BLaER1 treated with 17β-estradiol and CSF1 and Interleukin-3, amounts not matched to agents 10 nM and 100 nM (cell line): ENCODE data around the gene ADAMTS17.

Source experiments
- H3K27ac ChIP-seq, 11 experiments: shearing (Covaris generic); formaldehyde crosslinking; 2 replicates each; pipeline ENCODE4 v1.8.1; 2022
- H3K27me3 ChIP-seq, 11 experiments: shearing (Covaris generic); formaldehyde crosslinking; 2 replicates each; pipeline ENCODE4 v1.8.1; 2022
- H3K36me3 ChIP-seq, 11 experiments: shearing (Covaris generic); formaldehyde crosslinking; 2 replicates each; pipeline ENCODE4 v1.8.1; 2022
- H3K4me1 ChIP-seq, 10 experiments: shearing (Covaris generic); formaldehyde crosslinking; 2 replicates each; pipeline ENCODE4 v1.8.1; 2022
- H3K4me2 ChIP-seq, 11 experiments: shearing (Covaris generic); formaldehyde crosslinking; 2 replicates each; pipeline ENCODE4 v1.8.1; 2022
- H3K4me3 ChIP-seq, 10 experiments: shearing (Covaris generic); formaldehyde crosslinking; 2 replicates each; pipeline ENCODE4 v1.8.1; 2022
- H3K9ac ChIP-seq, 11 experiments: shearing (Covaris generic); formaldehyde crosslinking; 2 replicates each; pipeline ENCODE4 v1.8.1; 2022
- H3K9me3 ChIP-seq, 11 experiments: shearing (Covaris generic); formaldehyde crosslinking; replicated peaks in 1 of 11; 2 replicates each; pipeline ENCODE4 v1.8.1; 2022
- H4K20me1 ChIP-seq, 11 experiments: shearing (Covaris generic); formaldehyde crosslinking; 2 replicates each; pipeline ENCODE4 v1.8.1; 2022
- Cebpa-rat ChIP-seq, 11 experiments: shearing (Covaris generic); IDR thresholded peaks; 2 replicates each; pipeline ENCODE4 v1.8.1; 2022

Gene ADAMTS17

DNA sequence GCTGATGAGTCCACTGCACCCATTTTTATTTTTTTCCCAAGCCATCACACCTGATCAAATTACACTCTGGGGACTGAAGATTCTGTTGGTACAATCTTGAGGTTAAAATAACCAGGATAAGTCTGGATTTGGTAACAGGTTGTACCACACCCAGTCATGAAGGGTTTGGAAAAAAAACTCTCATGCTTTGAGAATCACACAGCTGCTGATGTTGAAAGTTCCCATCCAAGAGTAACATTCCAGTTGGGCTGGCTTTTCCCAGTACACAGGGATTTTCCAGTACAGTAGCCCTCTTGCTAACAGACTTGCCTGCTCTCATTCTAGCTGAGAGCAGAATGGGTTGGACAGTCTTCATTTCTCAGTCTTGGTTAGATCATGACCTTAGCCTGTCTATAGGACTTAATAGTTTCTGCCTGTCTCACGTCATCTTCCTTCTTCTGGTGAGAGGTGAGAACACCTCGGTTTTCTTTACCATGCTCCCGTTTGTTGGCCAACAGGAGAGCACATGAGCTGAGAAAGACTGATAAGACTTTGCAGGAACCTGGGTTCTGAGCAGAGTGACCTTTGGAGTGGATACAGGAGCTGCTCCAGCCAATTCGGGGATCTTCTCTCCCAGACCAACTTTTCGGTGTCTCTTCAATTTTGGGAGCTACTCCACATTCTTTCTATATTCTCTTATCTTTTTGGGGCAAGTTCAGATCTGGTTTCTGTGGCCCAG is 308.5 kb downstream of the ADAMTS17 start:
- Histone ChIP-seq H3K9me3 (peaks cover 3 to 17% (median 12%) of the 10 kb centered on the region in 11 experiments), H3K27ac (no peak overlapping the region), H3K4me2 (no peak overlapping the region), H3K27me3 (no peaks in the 10 kb centered on the region), H4K20me1 (no peaks in the 10 kb centered on the region), H3K9ac (no peak overlapping the region), H3K4me1 (peaks cover 0 to 6% (median 0%) of the 10 kb centered on the region in 10 experiments; a peak in 1 of 20 replicates), H3K36me3 (no peaks in the 10 kb centered on the region), H3K4me3 (no peak overlapping the region)
- TF ChIP-seq Cebpa-rat (IDR thresholded peaks at IDR 0.05): no peak

DNA sequence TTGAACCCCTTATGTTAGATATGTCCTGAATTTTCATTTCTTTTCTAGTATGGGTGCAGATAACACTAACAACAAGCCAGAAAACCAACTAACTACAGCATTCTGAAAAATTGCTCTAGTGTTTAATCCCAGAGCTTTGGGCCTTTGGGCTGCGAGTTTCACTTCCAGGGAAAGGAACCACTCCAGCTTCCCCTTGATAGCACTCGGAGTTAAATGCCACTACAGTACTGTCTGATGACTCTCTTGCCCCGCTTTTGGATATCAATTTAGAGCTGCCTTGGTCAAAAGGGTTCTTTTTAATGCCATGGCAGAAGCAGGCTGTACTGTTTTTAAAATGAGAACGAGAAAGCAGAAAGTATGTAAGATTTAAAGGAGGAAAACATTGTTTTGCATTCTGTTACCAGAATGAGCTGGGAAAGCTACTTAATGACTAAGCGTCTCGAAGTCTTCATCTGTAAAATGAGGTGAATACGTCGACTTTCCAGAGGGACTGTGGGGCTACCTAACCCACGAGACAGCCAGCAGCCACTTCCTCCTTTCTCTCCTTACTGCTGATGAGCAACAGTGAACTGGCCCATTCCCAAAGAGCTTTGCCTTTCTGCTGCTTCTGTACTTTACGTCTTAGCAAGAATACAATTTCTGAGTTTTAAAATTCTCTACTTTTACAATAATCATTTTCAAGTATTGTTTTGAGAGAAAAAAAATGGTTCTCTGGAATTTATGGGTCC is 309.3 kb downstream of the ADAMTS17 start:
- Histone ChIP-seq H3K4me2 (peak overlapping the region in 1 of 11 experiments; percentile 19; a peak in 1 of 22 replicates), H3K9ac (no peak overlapping the region), H4K20me1 (no peaks in the 10 kb centered on the region), H3K4me1 (peaks cover 0 to 6% (median 0%) of the 10 kb centered on the region in 10 experiments; a peak in 1 of 20 replicates), H3K9me3 (peaks cover 11 to 25% (median 20%) of the 10 kb centered on the region in 11 experiments), H3K27me3 (no peaks in the 10 kb centered on the region), H3K4me3 (no peak overlapping the region), H3K36me3 (peaks cover 0 to 5% (median 0%) of the 10 kb centered on the region in 11 experiments; a peak in 2 of 22 replicates), H3K27ac (no peak overlapping the region)
- TF ChIP-seq Cebpa-rat (IDR thresholded peaks at IDR 0.05): no peak

DNA sequence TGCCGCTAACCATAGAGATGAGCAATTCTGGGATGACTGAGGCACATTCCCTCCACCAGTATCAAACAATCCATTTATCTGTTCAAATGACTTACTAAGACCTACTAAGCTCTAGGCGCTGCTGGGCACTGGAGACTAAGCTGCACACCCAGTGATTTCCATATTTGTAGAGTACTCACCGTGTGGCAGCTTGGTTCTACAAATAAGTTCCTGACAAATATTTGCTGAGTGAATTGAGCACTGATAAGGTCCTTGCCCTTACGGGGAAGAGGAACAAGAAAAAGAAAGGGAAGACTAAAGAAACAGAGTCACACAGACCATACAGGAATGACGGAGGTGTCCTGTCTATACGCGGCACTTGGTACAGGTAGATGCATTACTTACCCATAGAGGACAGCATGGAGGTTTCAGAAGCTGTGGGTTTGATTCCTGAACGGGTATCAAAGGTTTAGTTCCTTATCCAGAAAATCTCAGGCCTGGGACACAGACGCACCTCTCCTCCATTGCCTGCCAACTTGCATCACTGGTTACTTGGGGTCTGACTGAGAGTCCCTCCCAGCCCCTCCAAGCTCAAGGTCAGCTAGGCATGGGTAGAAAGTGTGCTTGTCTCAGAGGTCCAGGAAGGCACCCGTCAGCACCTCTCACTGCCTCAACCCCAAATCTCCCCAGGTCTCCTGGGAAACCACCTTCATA is 310.0 kb downstream of the ADAMTS17 start:
- no peak overlapping the region for H3K4me3 ChIP-seq
- no peak overlapping the region for H3K27ac ChIP-seq
- peaks cover 0 to 8% (median 0%) of the 10 kb centered on the region in 11 experiments; a peak in 2 of 22 replicates for H3K36me3 ChIP-seq
- H3K27me3 ChIP-seq: no peaks in the 10 kb centered on the region
- peaks cover 0 to 2% (median 0%) of the 10 kb centered on the region in 10 experiments; a peak in 1 of 20 replicates for H3K4me1 ChIP-seq
- no peak for TF ChIP-seq Cebpa-rat (IDR thresholded peaks at IDR 0.05)
- peak overlapping the region in 1 of 11 experiments; percentile 19; a peak in 1 of 22 replicates for H3K4me2 ChIP-seq
- peaks cover 18 to 32% (median 27%) of the 10 kb centered on the region in 11 experiments for H3K9me3 ChIP-seq
- H3K9ac ChIP-seq: no peak overlapping the region
- H4K20me1 ChIP-seq: no peaks in the 10 kb centered on the region

DNA sequence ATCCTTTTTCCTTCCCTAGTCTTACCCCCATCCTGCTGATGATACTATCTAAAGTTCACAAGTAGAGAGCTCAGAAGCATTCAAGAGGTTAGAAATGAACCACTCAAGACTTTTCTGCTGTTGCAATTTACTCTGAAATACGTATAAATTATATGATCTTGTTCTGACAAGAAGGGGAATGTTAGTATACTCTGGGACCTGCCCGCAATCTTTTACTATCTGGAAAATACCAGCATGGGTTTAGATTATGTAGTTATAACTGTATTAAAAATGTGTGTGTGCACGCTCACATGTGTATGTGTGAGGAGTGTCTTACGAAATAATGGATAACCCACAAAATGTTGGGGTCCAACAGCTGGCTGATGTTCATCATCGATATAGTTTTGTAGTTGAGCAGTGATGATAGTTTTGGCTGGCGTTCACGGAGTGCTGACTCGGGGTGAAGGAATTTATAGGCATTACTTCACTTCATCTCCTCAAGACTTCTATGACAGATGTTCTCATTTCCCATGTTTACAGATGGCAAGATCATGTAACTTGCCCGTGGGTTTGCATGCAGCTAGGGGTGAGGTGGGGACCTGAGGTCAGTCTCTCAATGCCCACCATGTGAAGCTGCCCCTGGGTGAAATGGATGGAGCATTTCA is 311.1 kb downstream of the ADAMTS17 start:
- Histone ChIP-seq H3K36me3 (peaks cover 0 to 8% (median 0%) of the 10 kb centered on the region in 11 experiments; a peak in 2 of 22 replicates), H3K9ac (no peak overlapping the region), H3K27ac (no peak overlapping the region), H3K4me2 (no peak overlapping the region), H3K4me3 (no peak overlapping the region), H3K9me3 (peaks cover 26 to 41% (median 32%) of the 10 kb centered on the region in 11 experiments), H4K20me1 (no peaks in the 10 kb centered on the region), H3K27me3 (no peaks in the 10 kb centered on the region), H3K4me1 (no peaks in the 10 kb centered on the region; a peak in 1 of 20 replicates)
- no peak for TF ChIP-seq Cebpa-rat (IDR thresholded peaks at IDR 0.05)

DNA sequence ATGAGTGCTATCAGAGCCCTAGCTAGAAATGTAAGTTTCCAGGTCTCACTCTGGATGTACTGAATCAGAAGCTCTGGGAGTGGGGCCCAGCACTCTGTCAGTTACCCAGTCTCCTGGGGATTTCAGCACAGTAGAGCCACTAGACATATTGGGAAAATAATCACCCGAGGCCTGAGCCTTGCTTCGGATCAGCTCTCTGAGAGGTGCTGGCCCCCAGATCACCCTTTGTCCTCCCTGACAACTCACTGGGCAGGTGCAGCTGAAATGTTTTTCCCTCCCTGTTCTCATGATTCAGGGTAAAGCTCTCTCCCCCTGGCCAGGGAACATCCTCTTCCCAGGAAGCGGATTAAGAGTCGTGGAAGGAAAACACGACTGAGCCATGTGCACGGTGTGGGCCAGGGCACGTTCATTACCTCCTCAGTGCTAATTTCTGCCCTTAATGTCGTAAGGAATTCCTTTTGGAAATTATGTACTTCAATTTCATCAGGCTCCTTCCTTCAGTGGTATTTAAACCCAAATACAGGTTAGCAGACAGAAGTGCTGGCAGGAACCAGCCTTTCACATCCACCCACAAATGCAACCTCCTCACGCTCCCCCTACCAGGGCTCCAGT is 311.8 kb downstream of the ADAMTS17 start:
- no peak overlapping the region for H3K4me3 ChIP-seq
- H3K4me1 ChIP-seq: no peaks in the 10 kb centered on the region; a peak in 1 of 20 replicates
- no peaks in the 10 kb centered on the region for H3K27me3 ChIP-seq
- H3K4me2 ChIP-seq: no peak overlapping the region
- H4K20me1 ChIP-seq: no peaks in the 10 kb centered on the region
- peaks cover 26 to 41% (median 32%) of the 10 kb centered on the region in 11 experiments for H3K9me3 ChIP-seq
- H3K27ac ChIP-seq: no peak overlapping the region
- no peak overlapping the region for H3K9ac ChIP-seq
- TF ChIP-seq Cebpa-rat (IDR thresholded peaks at IDR 0.05): no peak
- peaks cover 0 to 8% (median 0%) of the 10 kb centered on the region in 11 experiments; a peak in 2 of 22 replicates for H3K36me3 ChIP-seq

DNA sequence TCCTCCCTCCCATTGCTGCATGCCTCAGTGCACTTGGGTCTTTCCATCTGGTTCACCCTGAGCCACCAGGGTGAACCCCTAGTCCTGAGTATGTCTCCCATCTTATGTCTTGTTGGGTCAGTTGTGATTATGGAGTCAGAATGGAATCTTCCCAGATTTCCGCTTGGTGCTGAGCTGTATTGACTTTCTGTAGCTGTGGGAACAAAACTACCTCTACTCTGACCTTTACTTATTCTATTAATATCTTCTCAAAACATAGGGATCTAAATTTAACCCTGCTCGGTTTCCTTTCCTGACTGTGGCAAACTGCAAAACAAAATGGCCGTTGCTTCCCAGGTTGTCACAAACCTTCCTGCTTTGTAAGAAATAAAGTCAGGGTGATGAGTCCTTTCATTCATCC is 312.7 kb downstream of the ADAMTS17 start:
- H3K27me3 ChIP-seq: no peaks in the 10 kb centered on the region
- no peak overlapping the region for H3K4me2 ChIP-seq
- H3K36me3 ChIP-seq: peaks cover 0 to 8% (median 0%) of the 10 kb centered on the region in 11 experiments; a peak in 2 of 22 replicates
- no peaks in the 10 kb centered on the region; a peak in 1 of 20 replicates for H3K4me1 ChIP-seq
- H4K20me1 ChIP-seq: no peaks in the 10 kb centered on the region
- no peak for TF ChIP-seq Cebpa-rat (IDR thresholded peaks at IDR 0.05)
- H3K4me3 ChIP-seq: no peak overlapping the region
- no peak overlapping the region for H3K27ac ChIP-seq
- no peak overlapping the region for H3K9ac ChIP-seq
- H3K9me3 ChIP-seq: peaks cover 26 to 47% (median 32%) of the 10 kb centered on the region in 11 experiments

DNA sequence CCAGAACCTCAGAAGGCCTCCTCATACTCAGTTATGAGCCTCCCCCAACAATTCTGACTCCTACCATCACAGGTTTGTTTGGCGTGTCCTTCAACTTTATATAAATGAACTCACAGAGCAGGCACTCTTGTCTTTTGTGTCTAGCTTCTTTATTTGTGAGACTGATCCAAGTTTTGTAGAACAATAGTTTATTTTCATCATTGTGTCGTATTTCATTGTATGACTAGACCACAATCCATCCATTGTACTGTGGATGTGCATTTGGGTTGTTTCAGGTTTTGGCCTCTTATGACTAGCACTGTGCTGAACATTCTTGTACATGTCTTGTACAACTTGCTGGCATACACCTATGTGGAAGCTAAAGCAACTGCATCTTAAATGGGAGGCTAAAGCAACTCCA is 315.7 kb downstream of the ADAMTS17 start:
- H3K27me3 ChIP-seq: no peaks in the 10 kb centered on the region
- no peak overlapping the region for H3K4me2 ChIP-seq
- no peak overlapping the region for H3K9ac ChIP-seq
- no peak for TF ChIP-seq Cebpa-rat (IDR thresholded peaks at IDR 0.05)
- H3K4me3 ChIP-seq: no peak overlapping the region
- H4K20me1 ChIP-seq: no peaks in the 10 kb centered on the region
- no peak overlapping the region for H3K27ac ChIP-seq
- peaks cover 26 to 47% (median 32%) of the 10 kb centered on the region in 11 experiments for H3K9me3 ChIP-seq
- H3K4me1 ChIP-seq: no peaks in the 10 kb centered on the region
- peaks cover 0 to 8% (median 0%) of the 10 kb centered on the region in 11 experiments; a peak in 2 of 22 replicates for H3K36me3 ChIP-seq

DNA sequence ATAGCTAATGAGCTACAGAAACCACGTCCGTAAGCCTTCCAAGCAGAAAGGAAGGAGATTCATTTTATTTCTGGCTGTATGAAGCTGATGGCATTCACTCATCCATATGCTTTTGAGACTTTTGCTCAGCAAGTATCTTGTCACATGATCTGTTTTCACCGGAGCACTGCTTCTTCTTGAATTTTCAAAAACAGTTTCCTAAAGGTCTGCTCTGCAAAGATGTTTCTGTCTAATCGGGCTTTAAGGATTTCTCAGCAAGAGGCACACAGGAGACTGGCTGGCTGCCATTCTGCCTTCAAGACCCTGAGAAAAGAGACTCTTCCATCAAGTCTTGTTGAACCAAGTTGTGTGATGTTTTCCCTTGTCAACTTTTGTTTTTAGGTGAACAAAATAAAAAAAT is 319.0 kb downstream of the ADAMTS17 start:
- TF ChIP-seq Cebpa-rat (IDR thresholded peaks at IDR 0.05): no peak
- Histone ChIP-seq H3K4me3 (no peak overlapping the region), H3K27me3 (no peaks in the 10 kb centered on the region), H3K27ac (no peak overlapping the region), H3K9me3 (peaks cover 15 to 30% (median 18%) of the 10 kb centered on the region in 11 experiments), H4K20me1 (no peaks in the 10 kb centered on the region), H3K9ac (no peak overlapping the region), H3K4me1 (no peaks in the 10 kb centered on the region), H3K4me2 (no peak overlapping the region), H3K36me3 (peaks cover 0 to 6% (median 0%) of the 10 kb centered on the region in 11 experiments; a peak in 2 of 22 replicates)
